Measurements from ENCODE around the gene SLBP. TPM values are rescaled to one million over a fixed set of nuclear protein-coding genes. Genes with fewer than 3 reads are reported as not detected.
"Not testable (repeated sequence)": the region's sequence is repeated elsewhere in the genome, so short reads cannot be mapped to it uniquely, and the experiment has no call there.

Gene SLBP
- total RNA-seq, 1 donor from 2014 or later = 28.6 TPM

- DNase-seq (ENCODE audit: low spot score) = no peak
These were observed 35.3 kb downstream of the SLBP start for GRCh38 chr4:1676605-1677525.

GRCh38 chr4:1675802-1676137 lies 36.3 kb downstream of the SLBP start:
- no peak for DNase-seq (ENCODE audit: low spot score)

- DNase-seq (ENCODE audit: low spot score) = no peak
These were observed 36.9 kb downstream of the SLBP start for GRCh38 chr4:1675136-1675801.

DNA sequence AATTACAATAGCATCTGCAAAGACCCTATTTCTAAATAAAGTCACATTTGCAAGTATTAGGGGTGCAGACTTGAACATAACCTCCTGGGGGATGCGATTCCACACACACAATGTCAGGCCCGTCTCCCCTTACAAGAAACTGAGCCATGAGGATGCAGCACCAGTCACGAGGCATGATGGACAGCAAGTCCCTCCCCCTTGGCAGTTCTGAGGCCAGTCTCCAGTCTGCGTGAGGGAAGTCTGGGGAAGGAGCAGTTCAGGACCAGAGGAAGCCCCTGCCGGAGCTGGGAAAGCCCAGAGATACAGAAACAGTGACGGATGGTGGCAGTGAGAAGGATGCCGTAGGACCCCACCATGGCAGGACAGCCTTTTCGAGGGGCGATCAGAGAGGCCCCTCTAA lies 37.4 kb downstream of the SLBP start:
- DNase-seq (ENCODE audit: low spot score) = no peak

- no peak for DNase-seq (ENCODE audit: low spot score)
These were observed 38.4 kb downstream of the SLBP start for GRCh38 chr4:1673671-1674070.

DNA sequence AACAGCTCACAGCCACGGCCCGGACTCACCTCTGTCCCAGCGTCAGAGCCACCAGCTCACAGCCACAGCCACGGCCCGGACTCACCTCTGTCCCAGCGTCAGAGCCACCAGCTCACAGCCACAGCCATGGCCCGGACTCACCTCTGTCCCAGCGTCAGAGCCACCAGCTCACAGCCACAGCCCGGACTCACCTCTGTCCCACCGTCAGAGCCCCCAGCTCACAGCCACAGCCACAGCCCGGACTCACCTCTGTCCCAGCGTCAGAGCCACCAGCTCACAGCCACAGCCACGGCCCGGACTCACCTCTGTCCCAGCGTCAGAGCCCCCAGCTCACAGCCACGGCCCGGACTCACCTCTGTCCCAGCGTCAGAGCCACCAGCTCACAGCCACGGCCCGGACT lies 41.1 kb downstream of the SLBP start:
- DNase-seq (ENCODE audit: low spot score) = not testable (repeated sequence)

DNA sequence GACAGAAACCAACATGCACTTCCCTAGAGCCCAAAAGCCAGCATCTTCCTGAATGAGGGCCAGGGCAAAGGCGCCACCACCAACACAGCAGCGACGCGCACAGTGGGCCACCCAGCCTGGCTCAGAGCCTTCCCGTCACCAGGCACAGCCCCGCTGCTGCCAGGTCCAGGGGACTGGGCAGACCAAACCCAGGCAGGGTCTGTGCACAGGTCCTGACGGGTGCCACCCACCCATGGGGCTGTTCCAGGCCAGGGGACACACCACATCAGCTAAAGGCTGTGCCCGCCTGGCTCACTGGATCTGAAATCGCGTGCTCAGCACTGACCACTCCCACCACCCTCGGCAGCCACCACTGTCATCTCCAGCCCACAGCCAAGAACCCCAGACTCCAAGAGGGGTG lies 41.8 kb downstream of the SLBP start:
- no peak for DNase-seq (ENCODE audit: low spot score)

- no peak for DNase-seq (ENCODE audit: low spot score)
These were observed 42.3 kb downstream of the SLBP start for GRCh38 chr4:1669850-1670249.

- no peak for DNase-seq (ENCODE audit: low spot score)
These were observed 42.8 kb downstream of the SLBP start for GRCh38 chr4:1669270-1669669.

DNA sequence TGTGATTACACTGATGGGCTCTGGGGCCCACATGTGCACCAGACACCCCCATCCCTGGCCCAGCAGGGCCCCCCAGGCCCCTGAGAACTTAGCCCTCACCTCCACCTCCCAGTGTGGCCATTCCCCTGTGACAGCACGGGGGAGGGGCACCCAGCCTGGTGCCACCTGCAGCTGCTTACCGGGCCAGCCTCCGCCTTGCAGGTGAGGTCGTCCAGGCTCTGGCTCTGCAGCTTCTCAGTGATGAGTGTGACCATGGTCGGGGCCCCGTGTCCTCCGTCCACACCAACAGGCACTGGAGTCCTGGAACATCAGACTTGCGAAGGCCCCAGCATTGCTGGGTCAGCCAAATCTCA lies 43.7 kb downstream of the SLBP start:
- DNase-seq (ENCODE audit: low spot score) = no peak

- DNase-seq (ENCODE audit: low spot score) = no peak
These were observed 44.8 kb downstream of the SLBP start for GRCh38 chr4:1667273-1667672.

GRCh38 chr4:1666391-1666790 lies 45.7 kb downstream of the SLBP start:
- DNase-seq (ENCODE audit: low spot score) = no peak

- no peak for DNase-seq (ENCODE audit: low spot score)
These were observed 48.0 kb downstream of the SLBP start for GRCh38 chr4:1664141-1664540.

DNA sequence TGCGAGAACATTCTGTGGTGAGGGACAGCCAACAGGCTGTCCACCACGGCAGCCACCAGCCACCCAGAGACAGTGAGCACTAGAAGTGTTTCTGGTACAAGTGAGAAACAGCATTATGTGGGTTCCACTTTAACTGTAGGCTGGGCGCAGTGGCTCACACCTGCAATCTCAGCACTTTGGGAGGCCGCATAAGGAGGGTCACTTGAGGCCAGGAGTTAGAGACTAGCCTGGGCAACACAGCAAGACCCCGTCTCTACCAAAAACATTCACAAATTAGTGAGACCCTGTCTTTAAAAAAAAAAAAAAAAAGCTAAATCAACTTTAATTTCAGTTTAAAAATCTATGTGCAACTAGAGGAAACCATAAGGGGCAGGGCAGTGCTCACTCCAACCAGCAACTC lies 48.6 kb downstream of the SLBP start:
- DNase-seq (ENCODE audit: low spot score) = no peak

DNA sequence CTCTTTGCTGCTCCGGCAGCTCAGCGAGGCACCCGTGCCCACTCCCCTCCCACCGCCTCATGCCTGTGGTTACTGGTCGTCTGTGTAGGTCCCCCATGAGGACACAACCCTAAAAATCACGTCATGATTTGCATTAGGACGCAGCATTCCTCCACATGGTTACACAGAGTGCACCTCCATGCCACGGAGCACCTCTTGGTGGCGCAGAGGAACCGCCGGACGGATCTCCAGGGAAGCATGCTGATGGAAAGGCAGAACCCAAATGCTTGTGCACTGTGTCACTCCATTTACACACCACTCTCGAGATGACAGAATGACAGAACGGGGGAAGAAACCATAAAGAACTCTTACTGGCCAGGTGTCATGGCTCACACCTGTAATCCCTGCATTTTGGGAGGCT lies 50.4 kb downstream of the SLBP start:
- no peak for DNase-seq (ENCODE audit: low spot score)

DNA sequence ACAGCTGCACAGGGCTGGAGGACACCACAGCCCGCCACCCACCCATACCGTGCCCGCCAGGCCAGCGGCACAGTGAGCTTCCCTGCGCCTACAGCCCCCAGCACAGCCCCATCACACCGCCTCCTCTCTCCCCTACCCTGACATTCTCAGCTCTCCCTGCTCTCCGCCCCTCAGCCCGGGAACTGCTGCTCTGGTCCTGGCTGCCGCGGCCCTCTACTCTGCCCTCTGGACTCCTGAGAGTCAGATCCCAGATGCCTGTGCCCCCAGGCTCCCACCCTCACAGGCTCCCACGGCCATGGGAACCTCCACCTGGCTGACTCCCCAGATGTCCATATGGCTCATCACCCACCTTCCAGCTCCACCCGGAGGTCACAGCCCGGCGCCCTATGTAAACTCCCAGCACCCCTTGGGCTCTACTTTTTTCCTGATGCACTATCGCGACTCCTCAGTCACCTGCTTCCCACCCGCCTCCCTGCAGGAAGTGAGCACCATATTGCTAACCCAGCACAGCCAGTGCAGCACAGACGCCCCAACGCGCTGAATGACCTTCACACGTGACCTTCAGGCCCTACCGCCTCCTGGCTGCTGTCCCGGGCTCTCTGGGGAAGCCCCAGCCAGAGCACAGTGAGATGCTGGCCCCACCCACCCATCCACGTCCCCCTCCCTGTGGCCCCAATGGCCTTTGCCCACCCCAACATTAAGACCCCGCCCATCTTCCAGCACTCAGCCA lies 51.0 kb downstream of the SLBP start:
- DNase-seq (ENCODE audit: low spot score) = no peak

- no peak for DNase-seq (ENCODE audit: low spot score)
These were observed 52.7 kb downstream of the SLBP start for GRCh38 chr4:1659104-1660043.

DNA sequence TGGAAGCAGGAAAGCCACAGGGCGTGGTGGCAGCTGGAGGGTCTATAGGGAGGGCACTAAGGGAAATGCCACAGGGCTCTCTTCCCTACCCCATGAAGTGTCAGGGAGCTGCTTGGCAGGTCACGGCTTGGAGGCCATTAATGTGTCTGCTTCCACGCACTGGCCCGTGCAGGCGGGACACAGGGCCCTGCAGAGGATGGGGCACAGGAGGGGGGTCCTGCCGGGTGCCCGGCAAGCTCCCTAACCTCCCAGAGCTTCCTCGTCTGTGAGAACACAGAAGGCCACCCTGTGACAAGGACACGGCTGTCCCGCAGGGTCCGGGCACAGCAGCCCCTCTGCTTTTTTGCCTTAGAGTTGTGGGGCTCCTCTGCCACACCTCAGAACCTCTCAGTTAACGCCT lies 53.5 kb downstream of the SLBP start:
- no peak for DNase-seq (ENCODE audit: low spot score)

DNA sequence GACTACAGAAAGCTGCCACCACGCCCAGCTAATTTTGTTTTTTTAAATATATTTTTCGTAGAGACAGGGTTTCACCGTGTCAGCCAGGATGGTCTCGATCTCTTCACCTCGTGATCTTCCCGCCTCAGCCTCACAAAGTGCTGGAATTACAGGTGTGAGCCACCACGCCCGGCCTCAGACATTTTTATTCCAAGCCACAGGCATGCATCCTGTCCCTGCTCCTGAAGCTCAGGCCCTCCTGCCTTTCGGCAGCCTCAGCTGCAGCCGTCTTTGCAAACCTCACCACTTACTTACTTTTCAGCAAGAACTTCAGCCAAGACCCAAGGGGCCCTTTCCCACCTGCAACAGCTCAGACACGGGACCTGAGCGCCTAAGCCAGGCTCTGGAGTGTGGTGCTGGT lies 54.0 kb downstream of the SLBP start:
- no peak for DNase-seq (ENCODE audit: low spot score)

GRCh38 chr4:1656986-1657385 lies 55.1 kb downstream of the SLBP start:
- DNase-seq (ENCODE audit: low spot score) = no peak

DNA sequence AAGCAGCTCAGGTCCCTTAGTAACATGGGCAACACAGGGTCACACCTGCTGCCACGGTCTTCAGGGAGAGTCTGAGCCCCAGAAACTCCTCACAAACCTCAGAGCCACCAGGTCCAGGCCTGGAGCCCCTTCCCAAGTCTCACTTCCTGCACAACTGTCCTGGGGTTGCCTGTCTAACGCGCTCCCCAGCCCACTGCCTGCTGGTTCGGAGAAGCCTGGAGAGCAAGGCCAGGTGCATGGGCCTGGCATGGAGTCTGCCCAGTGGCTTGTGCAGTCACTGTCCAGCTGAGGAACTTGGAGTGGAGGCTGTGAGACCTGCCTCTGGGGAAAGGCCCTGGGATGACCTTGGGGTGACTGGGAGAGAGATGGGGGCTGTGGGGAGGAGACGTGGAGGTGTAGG lies 56.0 kb downstream of the SLBP start:
- DNase-seq (ENCODE audit: low spot score) = no peak

DNA sequence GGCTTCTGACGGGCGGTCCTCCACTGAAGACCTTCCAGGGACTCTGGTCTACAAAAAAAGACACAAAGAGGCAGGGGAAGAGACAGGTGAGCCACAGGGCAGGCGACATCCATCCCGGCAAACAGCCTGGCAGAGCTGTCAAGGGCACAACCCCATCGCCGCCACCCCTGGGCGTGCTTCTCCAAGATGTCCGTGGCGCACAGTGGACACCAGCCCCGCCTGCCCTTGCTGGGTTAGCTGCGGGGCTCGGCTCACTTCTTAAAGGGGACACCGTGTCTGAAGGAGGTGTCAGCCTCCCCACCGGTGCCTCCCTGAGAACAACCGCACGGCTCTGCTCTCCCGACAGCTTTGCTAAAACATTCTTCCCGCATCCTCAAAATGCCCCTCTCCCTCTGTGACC lies 56.4 kb downstream of the SLBP start:
- no peak for DNase-seq (ENCODE audit: low spot score)
